ENCODE data around the gene SLC12A7. TPM values are rescaled to one million over a fixed set of nuclear protein-coding genes. Genes with fewer than 3 reads are reported as not detected.

Gene SLC12A7
- total and polyA plus RNA-seq, 11 donors: 66.3 to 159 (median 128) TPM

GRCh38 chr5:1054018-1054798 lies 57.7 kb downstream of the SLC12A7 start:
- intact Hi-C loops (cut with DNase I): loop anchor here in 4 of 10 donors (5.0 to 10.0 kb wide), 3 partner anchors 81 to 88 kb away; no protein-coding TSS in a partner anchor
- peak overlapping the region in 4 of 12 donors; percentile 2 to 77 (median 42) for H3K27ac ChIP-seq

GRCh38 chr5:1053391-1054017 lies 58.4 kb downstream of the SLC12A7 start:
- peaks cover 0 to 31% (median 13%) of the 10 kb centered on the region in 12 donors for H3K4me1 ChIP-seq
- H3K9me3 ChIP-seq: no peaks in the 10 kb centered on the region
- DNase-seq: peak in 3 of 5 donors; percentile 40 to 64 (median 56)
- TF ChIP-seq, protein P1, sequence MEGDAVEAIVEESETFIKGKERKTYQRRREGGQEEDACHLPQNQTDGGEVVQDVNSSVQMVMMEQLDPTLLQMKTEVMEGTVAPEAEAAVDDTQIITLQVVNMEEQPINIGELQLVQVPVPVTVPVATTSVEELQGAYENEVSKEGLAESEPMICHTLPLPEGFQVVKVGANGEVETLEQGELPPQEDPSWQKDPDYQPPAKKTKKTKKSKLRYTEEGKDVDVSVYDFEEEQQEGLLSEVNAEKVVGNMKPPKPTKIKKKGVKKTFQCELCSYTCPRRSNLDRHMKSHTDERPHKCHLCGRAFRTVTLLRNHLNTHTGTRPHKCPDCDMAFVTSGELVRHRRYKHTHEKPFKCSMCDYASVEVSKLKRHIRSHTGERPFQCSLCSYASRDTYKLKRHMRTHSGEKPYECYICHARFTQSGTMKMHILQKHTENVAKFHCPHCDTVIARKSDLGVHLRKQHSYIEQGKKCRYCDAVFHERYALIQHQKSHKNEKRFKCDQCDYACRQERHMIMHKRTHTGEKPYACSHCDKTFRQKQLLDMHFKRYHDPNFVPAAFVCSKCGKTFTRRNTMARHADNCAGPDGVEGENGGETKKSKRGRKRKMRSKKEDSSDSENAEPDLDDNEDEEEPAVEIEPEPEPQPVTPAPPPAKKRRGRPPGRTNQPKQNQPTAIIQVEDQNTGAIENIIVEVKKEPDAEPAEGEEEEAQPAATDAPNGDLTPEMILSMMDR (IDR thresholded peaks at IDR 0.05): no peak
- TF ChIP-seq POLR2A (IDR thresholded peaks at IDR 0.05): no peak
- H3K27ac ChIP-seq: peak overlapping the region in 7 of 12 donors; percentile 17 to 77 (median 67)
- no peaks in the 10 kb centered on the region for H3K27me3 ChIP-seq
- intact Hi-C loops (cut with DNase I): loop anchor here in 4 of 10 donors (5.0 to 10.0 kb wide), 3 partner anchors 81 to 89 kb away; no protein-coding TSS in a partner anchor
- ATAC-seq: peak in 1 of 4 donors; percentile 0
- WGBS, 4 donors: 85 to 89% (median 86%) methylated on average over 18 to 32 of the region's 32 CpGs
- H3K36me3 ChIP-seq: peaks cover 0 to 90% (median 69%) of the 10 kb centered on the region in 9 donors
- no peak overlapping the region for H3K4me3 ChIP-seq

More at GRCh38 chr5:1054018-1054798, 57.7 kb downstream of the SLC12A7 start:
- TF ChIP-seq POLR2A (IDR thresholded peaks at IDR 0.05): no peak
- TF ChIP-seq, protein P1 (IDR thresholded peaks at IDR 0.05): no peak
- H3K4me3 ChIP-seq: no peak overlapping the region
- DNase-seq: peak in 2 of 5 donors; percentile 30 to 57
- H3K9me3 ChIP-seq: no peaks in the 10 kb centered on the region
- WGBS, 4 donors: 87 to 89% (median 88%) methylated on average over 36 to 39 of the region's 39 CpGs
- no peaks in the 10 kb centered on the region for H3K27me3 ChIP-seq
- peaks cover 0 to 97% (median 76%) of the 10 kb centered on the region in 9 donors for H3K36me3 ChIP-seq
- H3K4me1 ChIP-seq: peaks cover 0 to 31% (median 13%) of the 10 kb centered on the region in 12 donors
- ATAC-seq: no peak

GRCh38 chr5:1052641-1053390 lies 59.0 kb downstream of the SLC12A7 start:
- Histone ChIP-seq H3K9me3 (no peaks in the 10 kb centered on the region), H3K27ac (peak overlapping the region in 9 of 12 donors; percentile 31 to 77 (median 62)), H3K27me3 (no peaks in the 10 kb centered on the region), H3K36me3 (peaks cover 0 to 83% (median 62%) of the 10 kb centered on the region in 9 donors), H3K4me1 (peaks cover 0 to 31% (median 13%) of the 10 kb centered on the region in 12 donors), H3K4me3 (no peak overlapping the region)
- peak in 4 of 5 donors; percentile 57 to 73 (median 68) for DNase-seq
- intact Hi-C loops (cut with DNase I): loop anchor here in 4 of 10 donors (5.0 to 10.0 kb wide), 3 partner anchors 82 to 89 kb away; no protein-coding TSS in a partner anchor
- TF ChIP-seq POLR2A (IDR thresholded peaks at IDR 0.05): no peak
- TF ChIP-seq, protein P1 (IDR thresholded peaks at IDR 0.05): peak in 7 of 12 donors; percentile 3 to 25 (median 22)
- 69 to 74% (median 73%) methylated on average over 20 to 29 of the region's 29 CpGs for WGBS, 4 donors
- ATAC-seq: peak; percentile 44 to 72 (median 49)

Data from heart left ventricle (tissue), 16 donors.